GM10847 (cell line): ENCODE measurements around the gene SPOCK1.

Experiments
- POLR2A ChIP-seq: IDR thresholded peaks from 2 replicates; pipeline ENCODE4 v1.6.1; 2011; ENCODE audit not compliant: insufficient read length; ENCODE audit errors: extremely low read depth

The SPOCK1 gene

DNA sequence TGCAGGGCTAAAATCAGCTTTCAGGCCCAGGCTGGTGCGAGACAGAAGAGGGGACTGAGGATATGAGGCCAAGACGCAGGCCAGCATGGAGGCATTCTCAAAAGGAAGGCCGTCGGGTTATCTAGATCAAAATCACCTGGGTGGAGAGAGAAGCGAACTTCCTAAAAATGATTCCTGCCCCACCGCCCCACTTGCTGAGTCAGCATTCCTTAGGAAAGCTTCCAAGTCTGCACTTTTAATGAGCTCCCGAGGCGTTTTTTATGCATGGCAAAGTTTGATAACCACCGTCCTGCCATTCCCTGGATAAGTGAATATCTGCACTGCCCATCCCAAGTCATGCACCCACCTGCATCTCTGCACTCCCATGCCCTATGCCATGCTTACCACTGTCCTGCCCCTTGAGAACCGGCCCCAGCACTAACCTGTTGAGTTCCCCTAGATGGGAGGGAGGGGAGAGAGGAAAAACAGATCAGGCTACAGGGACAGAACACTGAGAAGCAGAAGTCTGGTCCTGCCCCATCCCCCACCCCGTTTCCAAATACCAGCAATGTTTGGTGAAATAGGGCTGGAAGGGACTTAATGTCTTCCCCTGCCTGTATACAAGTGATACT is 1.6 kb upstream of the SPOCK1 start:
- TF ChIP-seq POLR2A, result no peak

DNA sequence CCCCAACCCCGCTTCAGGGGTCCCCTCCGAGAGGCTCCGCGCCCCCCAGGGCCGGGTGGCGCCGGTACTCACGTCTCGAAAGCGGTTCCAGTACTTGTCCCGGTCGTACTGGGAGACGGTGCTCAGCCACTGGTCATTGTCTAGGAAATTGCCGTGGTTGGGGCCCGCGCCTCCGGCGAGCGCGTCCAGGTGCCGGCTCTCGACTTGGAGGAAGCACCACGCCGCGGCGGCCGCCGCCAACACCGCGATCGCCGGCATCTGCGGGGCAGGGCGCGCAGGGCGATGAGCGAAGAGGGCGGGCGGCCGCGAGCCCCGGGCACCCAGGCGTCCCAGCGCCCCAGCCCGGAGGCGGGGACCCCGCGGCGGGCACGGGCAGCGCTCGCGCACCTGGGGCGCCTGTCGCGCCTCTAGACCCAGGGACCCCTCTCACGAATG is 808 bp downstream of the SPOCK1 start:
- no peak for TF ChIP-seq POLR2A

DNA sequence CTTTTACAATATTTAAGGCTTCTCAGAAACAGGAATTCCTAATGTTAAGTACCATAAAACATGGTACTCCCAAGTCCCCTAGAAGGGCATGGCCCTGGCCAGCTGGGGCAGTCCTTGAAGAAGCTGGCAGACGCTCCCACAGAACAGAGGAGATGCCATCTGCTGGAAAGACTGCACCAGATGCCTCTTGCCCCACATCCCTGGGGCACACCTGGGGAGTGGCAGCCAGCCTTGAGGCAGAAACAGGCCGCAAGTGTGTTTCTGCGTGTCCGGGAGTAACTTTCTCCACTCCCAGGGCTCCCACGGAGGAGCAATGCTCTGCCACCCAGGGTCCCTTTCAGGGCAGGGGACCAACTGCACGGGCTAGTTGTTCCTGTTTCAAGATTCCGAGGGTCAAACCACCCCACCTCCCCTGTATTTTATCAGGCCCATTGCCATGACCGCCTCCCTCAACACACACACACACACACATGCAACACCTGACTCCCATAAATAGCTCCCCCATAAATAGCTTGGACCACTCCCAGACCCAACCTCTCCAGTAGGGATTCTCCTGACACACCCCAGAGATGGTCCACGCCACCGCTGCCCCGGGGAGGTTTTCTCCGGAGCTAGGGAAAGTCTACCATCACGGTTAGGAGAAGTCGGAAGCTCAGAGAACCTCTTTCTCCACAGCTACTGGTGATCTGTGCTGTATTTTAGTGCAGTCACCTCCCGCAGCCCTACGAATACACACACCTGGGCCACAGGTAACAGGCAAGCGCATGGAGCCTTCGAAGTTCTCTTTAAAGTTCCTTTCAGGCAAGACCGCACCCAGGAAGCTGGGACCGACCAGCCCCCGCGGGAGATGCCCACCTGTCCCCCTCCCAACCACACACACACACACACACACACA is 1.5 kb downstream of the SPOCK1 start:
- TF ChIP-seq POLR2A, result no peak

DNA sequence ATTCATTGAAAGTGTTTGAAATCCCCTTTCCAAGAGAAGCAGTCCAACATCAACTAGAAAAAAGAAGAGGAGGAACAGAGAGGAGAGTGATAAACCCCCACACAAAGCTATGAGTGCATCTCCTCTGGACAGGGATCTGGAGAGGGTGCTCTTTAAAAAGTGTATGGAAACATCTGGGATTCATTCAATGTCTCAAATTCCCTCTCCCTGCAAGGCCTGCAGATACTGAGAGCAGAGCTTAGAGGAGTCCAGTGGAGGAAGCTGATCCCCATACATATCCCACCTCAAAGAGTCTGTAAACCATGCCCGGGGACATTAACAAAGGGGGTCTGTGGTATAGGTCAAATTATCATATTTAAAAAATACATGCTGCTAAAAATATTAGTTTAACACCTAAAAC is 2.2 kb downstream of the SPOCK1 start:
- TF ChIP-seq POLR2A, result no peak

DNA sequence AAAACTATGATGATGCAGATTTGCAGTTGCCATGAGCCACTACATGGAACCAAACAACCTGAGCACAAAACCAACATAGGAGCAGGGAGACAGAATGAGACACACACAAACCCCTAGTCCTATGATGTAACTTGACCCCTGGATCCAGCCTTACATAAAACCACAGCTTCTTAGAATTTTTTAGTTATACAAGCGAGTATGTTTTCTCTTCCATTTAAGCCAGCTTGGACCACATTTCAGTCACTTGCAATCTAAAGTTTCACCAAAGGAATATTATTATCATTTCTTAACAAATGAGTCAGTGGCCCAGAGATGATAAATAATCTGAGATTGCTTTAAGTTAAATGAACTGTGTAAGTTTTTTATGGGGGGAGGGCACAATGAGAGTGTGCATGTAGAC is 6.8 kb downstream of the SPOCK1 start:
- no peak for TF ChIP-seq POLR2A

DNA sequence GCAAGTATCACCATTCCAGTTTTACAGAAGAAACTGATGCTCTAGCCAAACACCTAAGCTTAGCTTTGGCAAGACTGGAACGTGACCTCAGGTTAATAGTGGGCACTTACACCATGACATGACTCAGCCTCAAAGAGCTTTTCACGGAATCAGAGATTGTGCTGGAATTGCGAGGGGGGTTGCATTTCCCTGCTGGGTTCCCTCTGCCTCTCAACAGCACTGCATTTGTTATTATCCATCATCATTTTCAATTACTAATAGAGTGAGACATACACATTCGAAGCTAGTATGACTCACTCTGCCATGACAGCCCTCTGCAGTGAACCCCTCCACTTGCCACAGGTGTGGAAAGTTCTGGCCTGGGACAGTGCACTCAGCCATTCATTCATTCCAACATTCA is 8.0 kb downstream of the SPOCK1 start:
- TF ChIP-seq POLR2A, result no peak

DNA sequence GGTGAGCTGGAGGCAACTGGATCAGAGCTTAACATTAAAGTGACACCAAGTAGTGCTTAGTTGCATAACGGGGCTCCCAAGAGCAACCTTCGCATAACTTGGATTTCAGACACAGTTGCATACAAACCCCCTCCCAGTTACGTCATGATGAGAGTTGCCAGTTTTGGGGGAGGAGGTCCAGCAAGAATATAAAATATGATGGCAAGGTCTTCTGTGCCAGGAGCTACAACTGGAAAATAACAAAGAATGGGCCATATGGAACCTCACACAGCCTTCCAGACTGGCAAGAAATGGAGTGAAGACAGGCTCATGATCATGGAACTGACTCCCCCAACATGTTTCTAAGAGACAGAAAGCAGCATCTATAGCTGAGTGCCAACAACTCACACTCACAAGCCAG is 8.5 kb downstream of the SPOCK1 start:
- no peak for TF ChIP-seq POLR2A

DNA sequence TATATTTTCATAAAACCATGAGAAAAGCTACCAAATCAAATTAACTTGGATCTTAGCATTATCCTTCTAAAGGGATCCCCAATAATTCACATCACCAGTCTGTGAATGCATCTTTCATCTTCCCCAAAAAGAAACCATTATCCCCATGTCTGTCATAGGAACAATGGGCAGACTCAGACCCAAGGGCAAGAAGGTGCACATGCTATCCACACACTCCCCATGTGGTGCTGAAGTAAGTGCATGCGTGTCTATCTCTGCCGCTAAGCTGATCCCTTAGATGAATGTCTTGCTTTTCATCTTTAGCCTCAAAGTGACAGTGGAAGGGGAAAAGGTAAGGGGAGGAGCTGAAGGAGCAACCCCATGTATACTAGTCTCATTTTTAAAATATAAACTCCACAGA is 10.2 kb downstream of the SPOCK1 start:
- TF ChIP-seq POLR2A, result no peak

DNA sequence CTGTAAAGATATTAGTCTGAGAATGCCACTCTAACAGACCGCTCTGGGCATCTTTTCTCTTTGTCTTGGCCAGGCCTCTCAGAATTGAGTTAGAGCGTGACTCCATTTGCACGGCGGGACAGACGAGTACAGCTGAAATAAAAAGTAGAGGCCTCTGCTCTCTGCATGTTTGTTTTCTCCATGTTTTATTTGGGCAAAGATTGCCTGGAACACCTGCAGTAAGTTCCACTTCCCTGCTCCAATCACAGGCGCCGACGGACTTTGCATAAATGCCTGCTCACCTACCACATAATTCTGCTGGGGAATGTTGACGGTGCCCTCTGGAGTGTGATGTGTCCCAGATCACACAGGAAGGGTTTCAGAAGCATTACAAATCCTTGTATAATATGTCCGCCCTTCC is 10.6 kb downstream of the SPOCK1 start:
- no peak for TF ChIP-seq POLR2A

DNA sequence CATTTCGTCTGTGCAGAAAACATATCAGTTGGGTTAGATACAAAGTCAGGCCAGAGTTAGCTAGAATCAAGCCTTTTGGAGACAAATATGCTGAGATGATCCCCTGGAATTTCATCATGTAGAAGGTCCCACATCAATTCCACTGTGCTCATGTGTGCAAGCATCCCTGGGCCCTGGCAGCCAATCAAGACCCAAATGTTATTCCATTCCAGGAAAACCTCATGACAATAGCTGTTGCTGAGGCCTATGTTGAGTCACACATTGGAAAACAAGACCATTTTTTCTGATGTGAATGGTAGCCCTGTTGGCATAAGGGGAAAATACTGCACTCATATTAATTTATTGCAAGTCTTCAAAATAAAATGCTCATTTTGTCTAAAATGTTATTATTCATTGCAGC is 11.5 kb downstream of the SPOCK1 start:
- no peak for TF ChIP-seq POLR2A

DNA sequence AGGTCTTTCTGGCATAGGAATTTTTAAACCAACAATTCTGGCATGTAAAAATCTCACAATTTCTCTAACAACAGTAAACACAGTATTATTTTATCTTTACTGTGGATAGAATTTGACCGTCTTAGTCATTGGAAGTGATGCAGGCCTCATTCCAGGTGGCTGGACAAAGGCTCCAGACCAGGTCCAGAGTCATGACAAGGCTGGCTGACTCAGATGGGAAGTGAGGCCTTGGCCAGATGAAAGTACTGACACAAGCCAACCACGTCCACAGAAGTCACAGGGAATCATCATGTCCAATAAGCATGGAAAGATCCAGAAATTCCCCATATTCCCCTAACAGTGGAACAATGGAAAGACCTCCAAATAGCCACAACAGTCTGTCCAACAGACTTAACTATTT is 12.4 kb downstream of the SPOCK1 start:
- no peak for TF ChIP-seq POLR2A

DNA sequence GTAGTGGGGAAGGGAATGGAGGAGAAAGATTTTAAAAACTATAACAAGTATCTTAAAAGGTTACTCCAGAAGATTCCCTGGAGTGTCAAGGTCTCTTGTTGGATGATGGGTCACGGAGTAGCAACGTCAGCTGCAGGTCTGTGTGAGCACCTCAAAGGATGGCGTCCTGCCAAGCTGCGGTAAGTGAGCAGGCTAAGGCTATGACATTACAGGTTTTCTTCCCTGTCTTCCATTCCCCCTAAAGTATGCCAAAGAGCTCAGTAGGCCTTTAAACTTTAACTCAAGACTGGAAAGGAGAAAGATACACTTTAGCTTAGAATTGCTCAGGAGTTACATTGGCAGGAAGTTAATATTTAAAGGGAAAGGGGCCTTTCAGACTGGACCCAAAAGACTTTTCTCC is 17.5 kb downstream of the SPOCK1 start:
- TF ChIP-seq POLR2A, result no peak

DNA sequence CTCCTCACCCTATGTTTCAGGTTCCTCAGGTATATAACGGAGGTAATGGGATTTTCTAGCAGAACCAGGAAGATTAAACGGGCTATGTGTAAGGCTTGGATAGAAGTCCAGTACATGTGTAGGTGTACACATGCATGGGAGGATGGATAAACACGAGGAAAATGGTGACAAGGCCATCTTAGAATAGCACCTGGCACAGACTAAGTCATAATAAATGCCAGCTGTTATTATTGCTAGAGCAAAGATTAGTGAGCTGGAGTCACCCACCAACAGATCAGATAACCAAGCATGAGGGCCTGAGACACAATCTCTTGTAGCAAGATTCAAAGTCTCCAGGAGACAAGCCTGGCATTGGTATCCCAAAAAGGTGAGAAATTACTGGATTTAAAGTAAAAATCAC is 21.1 kb downstream of the SPOCK1 start:
- TF ChIP-seq POLR2A, result no peak

DNA sequence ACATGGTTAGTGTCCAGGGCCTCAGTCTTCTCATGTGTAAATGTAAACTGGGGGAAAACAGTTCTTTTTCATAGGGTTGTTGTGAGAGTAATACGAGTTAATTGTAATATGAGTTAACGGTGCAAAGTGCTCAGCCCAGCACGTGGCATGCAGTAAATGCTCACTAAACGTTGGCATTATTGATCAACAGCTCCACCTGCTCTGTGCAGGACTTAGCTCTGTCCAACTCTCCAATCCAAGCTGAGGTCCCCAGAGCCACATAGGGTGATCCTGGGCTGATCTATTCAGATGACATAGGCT is 28.3 kb downstream of the SPOCK1 start:
- no peak for TF ChIP-seq POLR2A

DNA sequence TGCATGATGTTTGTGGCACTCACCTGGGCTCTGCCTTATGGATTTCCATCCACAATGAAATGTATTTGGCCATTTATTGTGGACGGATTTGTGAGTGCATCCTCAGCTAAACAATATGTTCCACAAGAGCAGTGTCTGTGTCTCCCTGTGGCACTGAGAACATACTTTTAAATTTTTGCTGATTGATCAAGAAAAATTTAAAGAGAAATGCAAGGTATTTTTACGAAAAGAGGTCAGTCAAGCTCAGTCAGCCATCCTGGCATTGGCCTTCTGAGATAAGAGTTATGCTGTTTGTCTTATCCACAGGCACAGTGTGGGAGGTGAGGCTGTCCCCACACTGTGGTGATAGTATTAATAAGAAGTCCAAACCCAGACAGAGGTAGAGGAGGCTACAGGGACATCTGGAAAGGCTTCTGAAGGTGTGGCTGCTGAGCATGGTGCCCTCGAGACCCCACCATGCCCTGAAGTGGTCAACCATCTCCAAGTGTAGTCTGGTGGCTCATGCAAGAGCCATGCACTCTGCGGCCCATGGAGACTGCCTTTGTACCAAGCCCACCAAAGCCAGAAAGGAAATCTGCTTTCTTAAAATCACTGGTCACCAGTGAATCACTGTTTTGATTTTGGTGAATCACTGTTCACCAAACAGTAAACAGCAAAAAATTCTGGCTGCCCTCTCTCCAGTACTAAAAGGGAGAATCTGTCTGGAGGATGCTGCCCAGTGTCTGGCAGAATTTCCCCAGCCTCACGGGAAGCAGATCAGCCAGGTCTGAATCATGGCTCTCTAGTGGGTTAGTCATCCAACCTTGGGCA is 28.8 kb downstream of the SPOCK1 start:
- no peak for TF ChIP-seq POLR2A

DNA sequence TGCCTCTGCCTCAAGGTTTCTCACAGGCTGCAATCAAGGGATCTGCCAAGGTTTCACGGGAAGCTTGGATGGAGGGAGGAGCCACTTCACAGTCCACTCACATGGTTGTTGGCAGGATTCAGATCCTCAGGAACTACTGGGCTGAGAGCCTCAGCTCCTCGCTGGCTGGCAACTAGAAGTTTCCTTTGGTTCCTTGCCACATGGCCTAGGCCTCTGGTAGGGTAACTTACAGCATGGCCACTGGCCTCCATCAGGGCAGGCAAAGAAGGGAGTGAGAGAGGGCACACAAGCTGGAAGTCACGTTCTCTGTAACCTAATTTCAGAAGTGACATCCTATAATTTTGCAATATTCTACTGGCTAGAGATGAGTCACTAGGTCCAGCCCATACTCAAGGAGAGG is 32.2 kb downstream of the SPOCK1 start:
- TF ChIP-seq POLR2A, result no peak
